Astrocyte (in vitro differentiated cells and primary cell): ENCODE measurements around the gene CCT4. TPM values are rescaled to one million over a fixed set of nuclear protein-coding genes. Genes with fewer than 3 reads are reported as not detected.
"Not testable (repeated sequence)": the region's sequence is repeated elsewhere in the genome, so short reads cannot be mapped to it uniquely, and the experiment has no call there.

Experiments used
- DNase-seq: peaks from one replicate; pipeline ENCODE4 v3.0.0-alpha.2; 2010; ENCODE audit warnings: low read depth
- FAIRE-seq: peaks from 2 replicates; lab custom pipeline; 2011; peaks lifted over from hg19 to GRCh38; lab: Jason Lieb, UNC
- H2AFZ ChIP-seq: 2 replicates; pipeline ENCODE4 v1.6.0; 2012; ENCODE audit warnings: low read depth, low read length, inconsistent platforms
- H3K27ac ChIP-seq: 2 replicates; pipeline ENCODE4 v1.5.1; 2011; ENCODE audit warnings: low read depth, low read length, inconsistent platforms
- H3K27me3 ChIP-seq: 2 replicates; pipeline ENCODE4 v1.6.0; 2011; ENCODE audit warnings: low read length, inconsistent platforms; ENCODE audit not compliant: insufficient read depth
- H3K36me3 ChIP-seq: 2 replicates; pipeline ENCODE4 v1.5.1; 2011; ENCODE audit warnings: low read length, inconsistent platforms; ENCODE audit not compliant: insufficient read depth
- H3K4me1 ChIP-seq: 2 replicates; pipeline ENCODE4 v1.5.1; 2011; ENCODE audit warnings: low read length, inconsistent platforms; ENCODE audit not compliant: insufficient read depth
- H3K4me2 ChIP-seq: 2 replicates; pipeline ENCODE4 v1.6.0; 2012; ENCODE audit warnings: low read length, inconsistent platforms
- H3K4me3 ChIP-seq: 2 replicates; pipeline ENCODE4 v1.5.1; 2011; ENCODE audit warnings: low read depth, mild to moderate bottlenecking, low read length, inconsistent platforms; ENCODE audit not compliant: insufficient read depth
- H3K79me2 ChIP-seq: 2 replicates; pipeline ENCODE4 v1.6.0; 2012; ENCODE audit warnings: mild to moderate bottlenecking, low read length, inconsistent platforms; ENCODE audit not compliant: insufficient read depth
- H3K9ac ChIP-seq: 2 replicates; pipeline ENCODE4 v1.6.0; 2012; ENCODE audit warnings: mild to moderate bottlenecking, low read length, inconsistent platforms
- H3K9me3 ChIP-seq: 2 replicates; pipeline ENCODE4 v1.5.1; 2012; ENCODE audit warnings: low read depth, mild to moderate bottlenecking, low read length, inconsistent platforms; ENCODE audit not compliant: insufficient read depth
- H4K20me1 ChIP-seq: 2 replicates; pipeline ENCODE4 v1.6.0; 2012; ENCODE audit warnings: low read length, inconsistent platforms; ENCODE audit not compliant: insufficient read depth
- H3K27ac Mint-ChIP-seq: one replicate; pipeline ENCODE4 v1.8.0; 2021; ENCODE audit warnings: mild to moderate bottlenecking, mixed read lengths; ENCODE audit not compliant: unreplicated experiment
- H3K27me3 Mint-ChIP-seq: one replicate; pipeline ENCODE4 v1.8.0; 2021; ENCODE audit warnings: low read depth, mixed read lengths; ENCODE audit not compliant: unreplicated experiment
- H3K36me3 Mint-ChIP-seq: one replicate; pipeline ENCODE4 v1.8.0; 2021; ENCODE audit warnings: low read depth, mixed read lengths; ENCODE audit not compliant: unreplicated experiment
- H3K4me1 Mint-ChIP-seq: one replicate; pipeline ENCODE4 v1.8.0; 2021; ENCODE audit warnings: low read depth, mixed read lengths; ENCODE audit not compliant: unreplicated experiment
- H3K4me3 Mint-ChIP-seq: one replicate; pipeline ENCODE4 v1.8.0; 2021; ENCODE audit warnings: mild to moderate bottlenecking, moderate library complexity, mixed read lengths; ENCODE audit not compliant: unreplicated experiment
- H3K9me3 Mint-ChIP-seq: one replicate; pipeline ENCODE4 v1.8.0; 2021; ENCODE audit warnings: mild to moderate bottlenecking, mixed read lengths; ENCODE audit not compliant: unreplicated experiment
- CTCF ChIP-seq: IDR thresholded peaks from 2 replicates; pipeline ENCODE4 v1.5.1; 2011; ENCODE audit warnings: low read depth, mild to moderate bottlenecking, inconsistent platforms, low read length, moderate library complexity; ENCODE audit not compliant: insufficient read depth
- EZH2 ChIP-seq: IDR thresholded peaks from 2 replicates; pipeline ENCODE4 v1.6.1; 2012; ENCODE audit warnings: mild to moderate bottlenecking, low read length, inconsistent platforms; ENCODE audit not compliant: insufficient read depth
- total RNA-seq: library from RNA; stranded (reverse); gene quantifications from 2 replicates; pipeline ENCODE4 v1.2.1, GENCODE V29; 2021

The CCT4 gene
- total RNA-seq, 1 donor from 2014 or later = 220 TPM

DNA sequence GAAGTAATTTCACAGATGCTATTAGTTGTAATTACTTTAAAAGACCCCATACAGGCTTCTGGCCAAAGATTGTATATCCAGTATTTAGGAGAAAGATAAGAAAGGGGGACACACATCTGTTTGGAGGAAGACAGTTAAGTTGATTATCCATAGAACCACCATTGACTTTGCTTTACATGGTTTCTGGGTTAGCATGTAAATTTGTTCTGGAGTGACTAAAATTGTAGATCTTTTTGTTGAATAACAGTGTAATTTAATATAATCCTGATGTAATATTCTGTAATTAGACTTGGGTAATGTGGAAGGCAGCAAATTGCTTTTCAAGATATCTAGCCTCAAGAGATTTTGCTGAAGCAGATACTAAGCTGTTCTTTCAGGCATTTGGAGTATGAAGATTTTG is 34.3 kb upstream of the CCT4 start:
- Histone ChIP-seq H4K20me1 (no peaks in the 10 kb centered on the region), H3K9ac (no peak overlapping the region), H3K4me1 (no peaks in the 10 kb centered on the region), H2AFZ (no peak overlapping the region), H3K4me2 (no peak overlapping the region), H3K9me3 (no peaks in the 10 kb centered on the region), H3K79me2 (no peaks in the 10 kb centered on the region), H3K27me3 (no peaks in the 10 kb centered on the region), H3K4me3 (no peak overlapping the region), H3K27ac (no peak overlapping the region), H3K36me3 (no peaks in the 10 kb centered on the region)
- Mint-ChIP-seq H3K27me3 (no peaks in the 10 kb centered on the region), H3K27ac (no peak overlapping the region), H3K9me3 (peaks cover 4% of the 10 kb centered on the region), H3K4me3 (no peak overlapping the region), H3K4me1 (no peaks in the 10 kb centered on the region), H3K36me3 (peaks cover 4% of the 10 kb centered on the region)
- FAIRE-seq = no peak
- TF ChIP-seq CTCF = no peak
- TF ChIP-seq EZH2 = no peak
- DNase-seq = no peak

- H3K27ac Mint-ChIP-seq = no peak overlapping the region
- no peaks in the 10 kb centered on the region for H4K20me1 ChIP-seq
- H3K9ac ChIP-seq = no peak overlapping the region
- H3K27me3 Mint-ChIP-seq = no peaks in the 10 kb centered on the region
- H3K9me3 Mint-ChIP-seq = no peaks in the 10 kb centered on the region
- H3K27ac ChIP-seq = no peak overlapping the region
- DNase-seq = no peak
- TF ChIP-seq CTCF (no peak), EZH2 (no peak)
- H3K36me3 Mint-ChIP-seq = peaks cover 4% of the 10 kb centered on the region
- no peaks in the 10 kb centered on the region for H3K36me3 ChIP-seq
- FAIRE-seq = no peak
- no peaks in the 10 kb centered on the region for H3K79me2 ChIP-seq
- H3K4me1 Mint-ChIP-seq = no peaks in the 10 kb centered on the region
- no peak overlapping the region for H3K4me2 ChIP-seq
- H3K27me3 ChIP-seq = no peaks in the 10 kb centered on the region
- no peak overlapping the region for H3K4me3 Mint-ChIP-seq
- no peak overlapping the region for H2AFZ ChIP-seq
- H3K4me3 ChIP-seq = no peak overlapping the region
- H3K4me1 ChIP-seq = no peaks in the 10 kb centered on the region
- no peaks in the 10 kb centered on the region for H3K9me3 ChIP-seq
These were observed 32.1 kb upstream of the CCT4 start for GRCh38 chr2:61920548-61920947.

- not testable (repeated sequence) for H3K9ac ChIP-seq, H2AFZ ChIP-seq, FAIRE-seq, H3K4me1 ChIP-seq, H3K4me2 ChIP-seq, DNase-seq, H3K27ac ChIP-seq, H3K27me3 ChIP-seq, H3K9me3 ChIP-seq, H3K9me3 Mint-ChIP-seq, H3K27me3 Mint-ChIP-seq, H3K36me3 ChIP-seq, H4K20me1 ChIP-seq, H3K4me3 ChIP-seq, H3K4me1 Mint-ChIP-seq, H3K36me3 Mint-ChIP-seq, H3K27ac Mint-ChIP-seq, H3K4me3 Mint-ChIP-seq
- H3K79me2 ChIP-seq = peaks cover 14% of the 10 kb centered on the region
These were observed 26.3 kb upstream of the CCT4 start for GRCh38 chr2:61914794-61915193.
